Esophagus squamous epithelium (tissue), 5 donors: ENCODE measurements around the gene TPM2. TPM values are rescaled to one million over a fixed set of nuclear protein-coding genes. Genes with fewer than 3 reads are reported as not detected.

Source experiments
- DNase-seq: peaks from one replicate; lab custom pipeline; 2025; lab: John Stamatoyannopoulos, UW
- H3K27ac ChIP-seq, 4 donors: fragments of 200-600 bp; sonication (generic); one replicate each; pipeline ENCODE4 v1.5.1; 2016 to 2019; ENCODE audit warnings: mild to moderate bottlenecking in 1 of 4
- H3K27me3 ChIP-seq, 4 donors: fragments of 200-600 bp; sonication (generic); 1 replicate in 3 of 4; 2 replicates in 1 of 4; pipeline versions ENCODE4 v1.5.1 to v1.6.0; 2017 to 2021; ENCODE audit warnings: antibody characterized with exemption in 1 of 4
- H3K36me3 ChIP-seq, 3 donors: fragments of 200-600 bp; sonication (generic); one replicate each; pipeline ENCODE4 v1.5.1; 2016 to 2019
- H3K4me1 ChIP-seq, 3 donors: fragments of 200-600 bp; sonication (generic); one replicate each; pipeline ENCODE4 v1.5.1; 2017 to 2019
- H3K4me3 ChIP-seq, 4 donors: fragments of 200-600 bp; sonication (generic); 1 replicate in 3 of 4; 2 replicates in 1 of 4; pipeline ENCODE4 v1.5.1; 2016 to 2019; ENCODE audit warnings: mild to moderate bottlenecking in 2 of 4, moderate library complexity in 1 of 4
- H3K9me3 ChIP-seq, 3 donors: fragments of 200-600 bp; sonication (generic); one replicate each; pipeline ENCODE4 v1.5.1; 2016 to 2019
- CTCF ChIP-seq, 6 experiments: fragments of 450-650 bp in 4 of 6; fragments of 200-600 bp in 2 of 6; sonication (generic) in 2 of 6; IDR thresholded peaks; one replicate each; pipeline ENCODE4 v1.5.1; 2016 to 2019; ENCODE audit warnings: antibody characterized with exemption in 6 of 6, mild to moderate bottlenecking in 4 of 6, moderate library complexity in 4 of 6
- POLR2A ChIP-seq, 4 donors: fragments of 450-650 bp; IDR thresholded peaks; one replicate each; pipeline ENCODE4 v1.6.1; 2017; ENCODE audit warnings: antibody characterized with exemption in 4 of 4, mild to moderate bottlenecking in 4 of 4, moderate library complexity in 3 of 4
- WGBS, 2 donors: methylation state at CpG; one replicate each; pipeline ENCODE4 v1.1.5; 2018; 5-methylcytosine and 5-hydroxymethylcytosine counted together
- intact Hi-C: fragments of 100-400 bp; cut with DNase I; formaldehyde crosslinking; loops from one replicate; pipeline ENCODE4 v1.15.0; 2022
- total RNA-seq, 4 donors: library from RNA; depleted of rRNA; stranded (reverse); fragments of >200 nt; gene quantifications; one replicate each; pipeline ENCODE4 v1.1.0, GENCODE V29; 2016
- donor health status: DM: yes; HTN: yes; CAD: no.

The TPM2 gene
- total RNA-seq, 4 donors from 2014 or later: 80.8 to 1,148 (median 217) TPM

DNA sequence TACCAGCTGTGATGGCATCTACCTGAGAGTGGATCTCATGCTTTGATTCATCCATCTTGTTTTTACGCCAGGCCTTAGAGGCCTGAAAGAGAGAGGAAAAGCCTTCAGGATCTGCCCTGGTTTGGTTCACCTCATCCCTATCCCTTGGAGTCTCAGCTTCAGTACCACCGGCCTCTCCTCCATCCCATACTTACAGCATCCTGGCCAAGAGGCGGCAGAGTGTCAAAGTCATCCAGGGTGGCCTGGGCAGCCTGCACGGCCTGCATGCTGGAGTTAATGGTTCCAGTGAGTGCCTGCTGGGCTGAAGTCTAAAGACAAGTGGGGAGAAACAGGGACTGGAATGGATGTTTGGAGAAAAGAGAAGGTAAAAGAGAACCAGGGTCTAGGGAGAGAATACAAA lies 29.8 kb upstream of the TPM2 start:
- no peak for TF ChIP-seq CTCF (IDR thresholded peaks at IDR 0.05)
- TF ChIP-seq POLR2A (IDR thresholded peaks at IDR 0.05): no peak
- Histone ChIP-seq H3K9me3 (no peaks in the 10 kb centered on the region), H3K27me3 (no peaks in the 10 kb centered on the region), H3K36me3 (peaks cover 80 to 100% (median 91%) of the 10 kb centered on the region in 3 donors), H3K4me1 (no peaks in the 10 kb centered on the region), H3K4me3 (no peak overlapping the region), H3K27ac (peak overlapping the region in 2 of 4 donors; percentile 5 to 10)
- intact Hi-C loops: no loop called here
- 72 to 94% methylated on average over 3 to 4 of the region's 4 CpGs for WGBS, 2 donors
- DNase-seq: no peak

GRCh38 chr9:35718721-35719511 lies 29.2 kb upstream of the TPM2 start:
- Histone ChIP-seq H3K4me3 (no peak overlapping the region), H3K27me3 (no peaks in the 10 kb centered on the region), H3K36me3 (peaks cover 80 to 100% (median 91%) of the 10 kb centered on the region in 3 donors), H3K4me1 (no peaks in the 10 kb centered on the region), H3K9me3 (no peaks in the 10 kb centered on the region), H3K27ac (peak overlapping the region in 1 of 4 donors; percentile 19)
- intact Hi-C loops: no loop called here
- no peak for TF ChIP-seq POLR2A (IDR thresholded peaks at IDR 0.05)
- no peak for TF ChIP-seq CTCF (IDR thresholded peaks at IDR 0.05)
- WGBS, 2 donors: 50 to 62% methylated on average over 5 to 6 of the region's 15 CpGs
- DNase-seq: no peak

DNA sequence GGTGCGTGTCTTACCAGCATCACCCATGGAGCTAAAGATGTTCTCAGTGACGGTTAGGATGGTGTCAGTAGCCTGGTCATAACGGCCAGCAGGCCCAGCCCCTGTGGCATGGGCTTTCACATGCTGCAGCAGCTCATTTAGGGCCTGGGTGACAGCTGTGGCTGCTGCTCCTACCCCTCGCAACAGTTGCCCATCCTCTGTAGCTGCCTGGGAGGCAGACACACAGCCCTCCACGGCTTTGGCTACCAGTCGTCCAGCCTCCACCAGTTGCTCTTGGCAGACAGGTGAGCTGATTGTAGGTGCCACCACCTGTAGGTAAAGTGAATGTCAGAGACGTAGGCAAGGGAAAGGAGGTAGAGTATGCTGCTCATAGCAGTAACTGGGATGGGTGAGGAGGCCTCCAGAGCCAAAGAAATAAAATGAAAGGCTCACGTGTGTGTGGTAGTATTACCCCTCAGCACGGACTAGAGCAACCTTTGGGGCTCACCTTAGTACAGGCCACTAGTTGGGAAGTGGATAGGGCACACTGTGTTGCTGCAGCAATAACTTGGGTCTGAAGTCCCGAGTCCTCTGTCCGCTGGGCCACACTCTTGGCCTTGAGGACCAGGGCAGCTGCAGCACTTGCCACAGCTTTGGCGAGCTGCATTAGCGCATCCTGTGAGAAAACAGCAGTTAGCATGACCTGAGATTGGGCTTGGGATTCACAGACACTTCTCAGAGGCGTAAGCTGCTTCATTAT lies 27.6 kb upstream of the TPM2 start:
- no peak overlapping the region for H3K4me3 ChIP-seq
- DNase-seq: no peak
- no peaks in the 10 kb centered on the region for H3K4me1 ChIP-seq
- H3K27me3 ChIP-seq: no peaks in the 10 kb centered on the region
- H3K9me3 ChIP-seq: no peaks in the 10 kb centered on the region
- peaks cover 76 to 100% (median 88%) of the 10 kb centered on the region in 3 donors for H3K36me3 ChIP-seq
- TF ChIP-seq POLR2A (IDR thresholded peaks at IDR 0.05) (no peak), CTCF (IDR thresholded peaks at IDR 0.05) (no peak)
- intact Hi-C loops: no loop called here
- 89 to 90% methylated on average over 6 to 12 of the region's 14 CpGs for WGBS, 2 donors
- H3K27ac ChIP-seq: peak overlapping the region in 3 of 4 donors; percentile 42 to 60 (median 53)

GRCh38 chr9:35716230-35716629 lies 26.5 kb upstream of the TPM2 start:
- intact Hi-C loops: no loop called here
- H3K36me3 ChIP-seq: peaks cover 74 to 100% (median 88%) of the 10 kb centered on the region in 3 donors
- no peak for DNase-seq
- TF ChIP-seq CTCF (IDR thresholded peaks at IDR 0.05) (peak in 1 of 6 experiments; percentile 17), POLR2A (IDR thresholded peaks at IDR 0.05) (no peak)
- H3K4me3 ChIP-seq: no peak overlapping the region
- H3K4me1 ChIP-seq: no peaks in the 10 kb centered on the region
- H3K27ac ChIP-seq: peak overlapping the region in 2 of 4 donors; percentile 60 to 62
- 70 to 100% methylated on average over 3 to 4 of the region's 4 CpGs for WGBS, 2 donors
- H3K27me3 ChIP-seq: no peaks in the 10 kb centered on the region
- H3K9me3 ChIP-seq: no peaks in the 10 kb centered on the region
